Measurements from ENCODE around the gene NISCH.

Gene NISCH

GRCh38 chr3:52447512-52448355 lies 7.7 kb upstream of the NISCH start:
- DNase-seq (ENCODE audit: low read depth, low spot score) = no peak

- DNase-seq (ENCODE audit: low read depth, low spot score) = no peak
Measured at GRCh38 chr3:52450489-52451236, 4.7 kb upstream of the NISCH start.

GRCh38 chr3:52451237-52452083 lies 3.9 kb upstream of the NISCH start:
- no peak for DNase-seq (ENCODE audit: low read depth, low spot score)

- DNase-seq (ENCODE audit: low read depth, low spot score) = no peak
Measured at GRCh38 chr3:52452126-52452525, 3.3 kb upstream of the NISCH start.

GRCh38 chr3:52452570-52453221 lies 2.7 kb upstream of the NISCH start:
- no peak for DNase-seq (ENCODE audit: low read depth, low spot score)

- DNase-seq (ENCODE audit: low read depth, low spot score) = no peak
Measured at GRCh38 chr3:52453496-52454249, 1.7 kb upstream of the NISCH start, which contains the start of gene TNNC1. TSS of gene TNNC1 (minus strand) at chr3:52454041. CDS start at chr3:52454015, 26 bp downstream.

- no peak for DNase-seq (ENCODE audit: low read depth, low spot score)
Measured at GRCh38 chr3:52454250-52454937, 1.0 kb upstream of the NISCH start.

- DNase-seq (ENCODE audit: low read depth, low spot score) = no peak
Measured at GRCh38 chr3:52454938-52455282, 494 bp upstream of the NISCH start.

- no peak for DNase-seq (ENCODE audit: low read depth, low spot score)
Measured at GRCh38 chr3:52456169-52456799, 880 bp downstream of the NISCH start.

GRCh38 chr3:52456800-52457183 lies 1.4 kb downstream of the NISCH start:
- no peak for DNase-seq (ENCODE audit: low read depth, low spot score)

GRCh38 chr3:52458031-52458760 lies 2.8 kb downstream of the NISCH start:
- no peak for DNase-seq (ENCODE audit: low read depth, low spot score)

GRCh38 chr3:52458770-52459545 lies 3.6 kb downstream of the NISCH start:
- no peak for DNase-seq (ENCODE audit: low read depth, low spot score)

GRCh38 chr3:52461874-52462273 lies 6.5 kb downstream of the NISCH start:
- no peak for DNase-seq (ENCODE audit: low read depth, low spot score)

GRCh38 chr3:52463416-52463815 lies 8.0 kb downstream of the NISCH start:
- DNase-seq (ENCODE audit: low read depth, low spot score) = no peak

- no peak for DNase-seq (ENCODE audit: low read depth, low spot score)
Measured at GRCh38 chr3:52468336-52468735, 12.9 kb downstream of the NISCH start.

- no peak for DNase-seq (ENCODE audit: low read depth, low spot score)
Measured at GRCh38 chr3:52469001-52469400, 13.6 kb downstream of the NISCH start.

GRCh38 chr3:52470920-52471319 lies 15.5 kb downstream of the NISCH start:
- no peak for DNase-seq (ENCODE audit: low read depth, low spot score)
